HEK293 (cell line): ENCODE measurements around the gene PLAAT2.

ENCODE experiments used
- CTCF ChIA-PET: fragments of 350-600 bp; formaldehyde crosslinking; extraction: SDS; loops from one replicate; lab custom pipeline; 2021; ENCODE audit warnings: antibody characterized with exemption; lab: Yijun Ruan, JAX
- POLR2A ChIA-PET: fragments of 300-600 bp; formaldehyde crosslinking; extraction: SDS; loops from one replicate; lab custom pipeline; 2020; ENCODE audit warnings: antibody characterized with exemption, inconsistent platforms; lab: Yijun Ruan, JAX
- H3K27ac ChIP-seq: fragments of 200-500 bp; sonication (Bioruptor generic); 2 replicates; pipeline ENCODE4 v1.5.1; 2014; ENCODE audit warnings: low read depth, low read length, control low read depth, inconsistent platforms; ENCODE audit errors: extremely low read depth
- H3K36me3 ChIP-seq, 2 experiments: fragments of 200-500 bp in 1 of 2; sonication (Bioruptor generic) in 1 of 2; 1 replicate in 1 of 2; 2 replicates in 1 of 2; pipeline ENCODE4 v1.5.1; 2014 to 2017; ENCODE audit warnings: inconsistent platforms in 2 of 2, low read length in 2 of 2; ENCODE audit not compliant: control insufficient read depth in 2 of 2, insufficient read depth in 1 of 2
- H3K4me1 ChIP-seq: fragments of 200-500 bp; sonication (Bioruptor generic); 2 replicates; pipeline ENCODE4 v1.5.1; 2014; ENCODE audit warnings: mild to moderate bottlenecking, low read length, inconsistent platforms; ENCODE audit not compliant: control insufficient read depth, insufficient read depth
- H3K4me3 ChIP-seq: 2 replicates; pipeline ENCODE4 v1.5.1; 2011; ENCODE audit warnings: low read depth, mild to moderate bottlenecking, control low read depth, low read length, moderate library complexity
- H3K9me3 ChIP-seq: fragments of 200-500 bp; sonication (Bioruptor generic); 2 replicates; pipeline ENCODE4 v1.5.1; 2014; ENCODE audit warnings: low read depth, low read length, inconsistent platforms; ENCODE audit not compliant: control insufficient read depth, insufficient read depth
- GLIS2 ChIP-seq: fragments of 450-650 bp; formaldehyde crosslinking; IDR thresholded peaks from 2 replicates; pipeline ENCODE4 v1.5.1; 2016; ENCODE audit warnings: missing biosample characterization, missing genetic modification characterization
- MEIS1 ChIP-seq: sonication (generic); formaldehyde crosslinking; IDR thresholded peaks from 2 replicates; pipeline ENCODE4 v1.8.1; 2022; ENCODE audit warnings: missing genetic modification reagents, mild to moderate bottlenecking, borderline replicate concordance
- OSR2 ChIP-seq: fragments of 450-650 bp; formaldehyde crosslinking; IDR thresholded peaks from 2 replicates; pipeline ENCODE4 v1.5.1; 2016; ENCODE audit warnings: missing biosample characterization, missing genetic modification characterization
- SCRT1 ChIP-seq: fragments of 450-650 bp; formaldehyde crosslinking; IDR thresholded peaks from 2 replicates; pipeline ENCODE4 v1.5.1; 2016; ENCODE audit warnings: missing biosample characterization, missing genetic modification characterization, borderline replicate concordance
- YY1 ChIP-seq: fragments of 450-650 bp; formaldehyde crosslinking; IDR thresholded peaks from 2 replicates; pipeline ENCODE4 v1.5.1; 2018; ENCODE audit warnings: missing biosample characterization, missing genetic modification characterization
- ZBTB21 ChIP-seq: fragments of 450-650 bp; formaldehyde crosslinking; IDR thresholded peaks from 2 replicates; pipeline ENCODE4 v1.5.1; 2017; ENCODE audit warnings: missing biosample characterization, missing genetic modification characterization
- ZBTB48 ChIP-seq: fragments of 450-650 bp; formaldehyde crosslinking; IDR thresholded peaks from 2 replicates; pipeline ENCODE4 v1.5.1; 2016; ENCODE audit warnings: missing biosample characterization, missing genetic modification characterization
- ZNF23 ChIP-seq: fragments of 450-650 bp; formaldehyde crosslinking; IDR thresholded peaks from 2 replicates; pipeline ENCODE4 v1.5.1; 2016; ENCODE audit warnings: missing biosample characterization, missing genetic modification characterization, borderline replicate concordance
- ZNF391 ChIP-seq: fragments of 450-650 bp; formaldehyde crosslinking; IDR thresholded peaks from 2 replicates; pipeline ENCODE4 v1.5.1; 2016; ENCODE audit warnings: low read depth, missing biosample characterization, missing genetic modification characterization, borderline replicate concordance
- ZNF423 ChIP-seq: fragments of 450-650 bp; formaldehyde crosslinking; IDR thresholded peaks from 2 replicates; pipeline ENCODE4 v1.5.1; 2016; ENCODE audit warnings: missing biosample characterization, missing genetic modification characterization
- ZNF530 ChIP-seq: fragments of 450-650 bp; formaldehyde crosslinking; IDR thresholded peaks from 2 replicates; pipeline ENCODE4 v1.5.1; 2016; ENCODE audit warnings: low read depth, missing biosample characterization, missing genetic modification characterization
- ZNF600 ChIP-seq: fragments of 450-650 bp; formaldehyde crosslinking; IDR thresholded peaks from 2 replicates; pipeline ENCODE4 v1.5.1; 2016; ENCODE audit warnings: missing biosample characterization, missing genetic modification characterization
- ZNF701 ChIP-seq: fragments of 450-650 bp; formaldehyde crosslinking; IDR thresholded peaks from 2 replicates; pipeline ENCODE4 v1.5.1; 2016; ENCODE audit warnings: missing biosample characterization, missing genetic modification characterization
- ZNF830 ChIP-seq: fragments of 450-650 bp; IDR thresholded peaks from 2 replicates; pipeline ENCODE4 v1.5.0; 2018; ENCODE audit warnings: missing biosample characterization, missing genetic modification characterization, low read depth, mild to moderate bottlenecking, moderate library complexity
- TF ChIP-seq, protein P1 (sequence below): fragments of 450-650 bp; formaldehyde crosslinking; IDR thresholded peaks from 2 replicates; pipeline ENCODE4 v1.5.1; 2016; ENCODE audit warnings: missing biosample characterization, missing genetic modification characterization, low read depth
- TF ChIP-seq, protein P2 (sequence below): sonication (generic); formaldehyde crosslinking; IDR thresholded peaks from 2 replicates; pipeline ENCODE4 v1.8.1; 2022; ENCODE audit warnings: mild to moderate bottlenecking, moderate library complexity, missing genetic modification reagents
- TF ChIP-seq, protein P3 (sequence below): fragments of 450-650 bp; formaldehyde crosslinking; IDR thresholded peaks from 2 replicates; pipeline ENCODE4 v1.5.0; 2017; ENCODE audit warnings: missing biosample characterization, missing genetic modification characterization, borderline replicate concordance
- TF ChIP-seq, protein P4 (sequence below): fragments of 450-650 bp; formaldehyde crosslinking; IDR thresholded peaks from 2 replicates; pipeline ENCODE4 v1.5.1; 2016; ENCODE audit warnings: missing biosample characterization, missing genetic modification characterization
- TF ChIP-seq, protein P5 (sequence below): fragments of 450-650 bp; formaldehyde crosslinking; IDR thresholded peaks from 2 replicates; pipeline ENCODE4 v1.5.1; 2017; ENCODE audit warnings: missing biosample characterization, missing genetic modification characterization
- TF ChIP-seq, protein P6 (sequence below): fragments of 450-650 bp; formaldehyde crosslinking; IDR thresholded peaks from 2 replicates; pipeline ENCODE4 v1.5.1; 2016; ENCODE audit warnings: missing biosample characterization, missing genetic modification characterization

PLAAT2 gene

DNA sequence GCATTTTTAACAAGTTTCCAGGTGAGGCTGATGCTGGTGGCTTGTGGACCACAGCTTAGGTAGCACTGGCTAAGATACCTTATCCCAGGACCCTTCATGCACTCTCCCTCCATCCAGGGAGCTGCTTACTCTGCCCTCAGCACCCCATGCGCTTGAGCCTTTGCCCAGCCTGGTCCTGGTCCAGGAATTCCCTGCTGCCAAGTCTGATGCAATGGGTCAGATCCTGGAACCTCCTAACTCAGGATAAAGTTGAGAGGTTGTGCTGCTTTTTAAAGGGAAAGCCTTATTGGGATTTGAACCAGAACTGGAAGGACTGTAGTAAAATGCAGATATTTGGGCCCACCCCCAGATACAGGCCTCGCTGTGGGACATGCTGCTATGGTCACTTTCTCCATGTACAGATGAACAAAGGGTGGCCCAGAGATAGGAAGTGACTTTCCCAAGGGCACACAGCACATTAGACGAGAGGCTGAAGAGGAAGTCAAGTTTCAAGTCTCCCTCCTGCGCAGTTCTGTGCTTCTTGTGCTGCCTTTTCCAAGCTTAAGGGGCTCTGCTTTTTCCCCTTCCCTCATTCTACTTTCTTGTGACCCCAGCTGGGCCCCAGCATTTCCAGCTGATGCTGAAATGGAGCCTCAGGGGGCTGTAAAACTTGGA, 58.1 kb downstream of the PLAAT2 start (continued):
- TF ChIP-seq, protein P1, sequence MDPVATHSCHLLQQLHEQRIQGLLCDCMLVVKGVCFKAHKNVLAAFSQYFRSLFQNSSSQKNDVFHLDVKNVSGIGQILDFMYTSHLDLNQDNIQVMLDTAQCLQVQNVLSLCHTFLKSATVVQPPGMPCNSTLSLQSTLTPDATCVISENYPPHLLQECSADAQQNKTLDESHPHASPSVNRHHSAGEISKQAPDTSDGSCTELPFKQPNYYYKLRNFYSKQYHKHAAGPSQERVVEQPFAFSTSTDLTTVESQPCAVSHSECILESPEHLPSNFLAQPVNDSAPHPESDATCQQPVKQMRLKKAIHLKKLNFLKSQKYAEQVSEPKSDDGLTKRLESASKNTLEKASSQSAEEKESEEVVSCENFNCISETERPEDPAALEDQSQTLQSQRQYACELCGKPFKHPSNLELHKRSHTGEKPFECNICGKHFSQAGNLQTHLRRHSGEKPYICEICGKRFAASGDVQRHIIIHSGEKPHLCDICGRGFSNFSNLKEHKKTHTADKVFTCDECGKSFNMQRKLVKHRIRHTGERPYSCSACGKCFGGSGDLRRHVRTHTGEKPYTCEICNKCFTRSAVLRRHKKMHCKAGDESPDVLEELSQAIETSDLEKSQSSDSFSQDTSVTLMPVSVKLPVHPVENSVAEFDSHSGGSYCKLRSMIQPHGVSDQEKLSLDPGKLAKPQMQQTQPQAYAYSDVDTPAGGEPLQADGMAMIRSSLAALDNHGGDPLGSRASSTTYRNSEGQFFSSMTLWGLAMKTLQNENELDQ (tag by site-specific recombination) = no peak
- no peak for TF ChIP-seq ZNF530 (tag by site-specific recombination)
- TF ChIP-seq, protein P2, sequence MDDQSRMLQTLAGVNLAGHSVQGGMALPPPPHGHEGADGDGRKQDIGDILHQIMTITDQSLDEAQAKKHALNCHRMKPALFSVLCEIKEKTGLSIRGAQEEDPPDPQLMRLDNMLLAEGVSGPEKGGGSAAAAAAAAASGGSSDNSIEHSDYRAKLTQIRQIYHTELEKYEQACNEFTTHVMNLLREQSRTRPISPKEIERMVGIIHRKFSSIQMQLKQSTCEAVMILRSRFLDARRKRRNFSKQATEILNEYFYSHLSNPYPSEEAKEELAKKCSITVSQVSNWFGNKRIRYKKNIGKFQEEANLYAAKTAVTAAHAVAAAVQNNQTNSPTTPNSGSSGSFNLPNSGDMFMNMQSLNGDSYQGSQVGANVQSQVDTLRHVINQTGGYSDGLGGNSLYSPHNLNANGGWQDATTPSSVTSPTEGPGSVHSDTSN (CRISPR knock-in tag) = no peak
- TF ChIP-seq, protein P3, sequence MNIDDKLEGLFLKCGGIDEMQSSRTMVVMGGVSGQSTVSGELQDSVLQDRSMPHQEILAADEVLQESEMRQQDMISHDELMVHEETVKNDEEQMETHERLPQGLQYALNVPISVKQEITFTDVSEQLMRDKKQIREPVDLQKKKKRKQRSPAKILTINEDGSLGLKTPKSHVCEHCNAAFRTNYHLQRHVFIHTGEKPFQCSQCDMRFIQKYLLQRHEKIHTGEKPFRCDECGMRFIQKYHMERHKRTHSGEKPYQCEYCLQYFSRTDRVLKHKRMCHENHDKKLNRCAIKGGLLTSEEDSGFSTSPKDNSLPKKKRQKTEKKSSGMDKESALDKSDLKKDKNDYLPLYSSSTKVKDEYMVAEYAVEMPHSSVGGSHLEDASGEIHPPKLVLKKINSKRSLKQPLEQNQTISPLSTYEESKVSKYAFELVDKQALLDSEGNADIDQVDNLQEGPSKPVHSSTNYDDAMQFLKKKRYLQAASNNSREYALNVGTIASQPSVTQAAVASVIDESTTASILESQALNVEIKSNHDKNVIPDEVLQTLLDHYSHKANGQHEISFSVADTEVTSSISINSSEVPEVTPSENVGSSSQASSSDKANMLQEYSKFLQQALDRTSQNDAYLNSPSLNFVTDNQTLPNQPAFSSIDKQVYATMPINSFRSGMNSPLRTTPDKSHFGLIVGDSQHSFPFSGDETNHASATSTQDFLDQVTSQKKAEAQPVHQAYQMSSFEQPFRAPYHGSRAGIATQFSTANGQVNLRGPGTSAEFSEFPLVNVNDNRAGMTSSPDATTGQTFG = no peak

DNA sequence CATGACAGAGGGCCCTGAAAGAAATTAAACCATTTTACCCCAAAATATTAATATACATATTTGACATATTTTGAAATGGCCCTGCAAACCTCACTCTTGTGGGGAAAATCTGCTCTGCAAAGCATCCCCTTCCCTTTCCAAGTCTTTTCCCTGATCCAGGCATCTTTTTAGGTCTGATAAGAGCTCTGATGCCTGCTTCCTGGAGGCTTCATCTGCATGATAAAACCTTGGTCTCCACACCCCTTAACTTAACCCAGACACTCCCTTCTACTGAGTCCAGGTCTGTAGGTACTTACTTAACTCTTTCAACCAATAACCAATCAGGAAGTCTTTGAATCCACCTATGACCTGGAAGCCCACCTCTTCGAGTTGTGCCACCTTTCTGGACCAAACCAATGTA, 59.1 kb downstream of the PLAAT2 start:
- H3K9me3 ChIP-seq = no peaks in the 10 kb centered on the region
- H3K4me3 ChIP-seq = no peak overlapping the region
- H3K36me3 ChIP-seq = no peaks in the 10 kb centered on the region
- POLR2A ChIA-PET = no interaction called here
- no peak for TF ChIP-seq ZNF830 (tag by site-specific recombination)
- no peak for TF ChIP-seq ZBTB48 (tag by site-specific recombination)
- CTCF ChIA-PET = interaction anchor here (0.7 kb wide), 1 partner anchor 140 kb away, joined by 3 read pairs; no protein-coding TSS in a partner anchor
- no peaks in the 10 kb centered on the region for H3K4me1 ChIP-seq
- H3K27ac ChIP-seq = no peak overlapping the region

DNA sequence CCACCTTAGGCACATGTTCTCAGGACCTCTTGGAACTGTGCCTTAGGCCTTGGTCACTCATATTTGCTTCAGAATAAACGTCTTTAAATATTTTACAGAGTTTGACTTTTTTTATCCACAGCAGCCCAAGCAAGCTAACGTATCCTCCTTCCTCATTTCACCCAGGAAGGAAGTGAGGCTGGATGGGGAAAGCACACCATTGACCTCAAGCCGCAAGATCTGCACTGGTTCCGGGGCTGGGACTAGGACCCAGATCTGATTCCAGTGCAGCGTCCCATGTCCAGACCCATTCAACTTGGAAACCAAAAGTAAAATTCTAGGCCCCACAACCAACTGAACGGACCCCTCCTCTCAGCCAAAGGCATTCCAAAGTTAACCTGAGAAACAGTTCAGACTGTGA, 59.7 kb downstream of the PLAAT2 start:
- CTCF ChIA-PET = no interaction called here

More for the DNA sequence above, 59.7 kb downstream of the PLAAT2 start:
- no peaks in the 10 kb centered on the region for H3K9me3 ChIP-seq
- POLR2A ChIA-PET = no interaction called here
- no peaks in the 10 kb centered on the region for H3K4me1 ChIP-seq
- TF ChIP-seq ZBTB21 (tag by site-specific recombination) (no peak), MEIS1 (CRISPR knock-in tag) (no peak), ZNF600 (no peak), OSR2 (tag by site-specific recombination) (no peak), YY1 (tag by site-specific recombination) (no peak), ZNF391 (tag by site-specific recombination) (no peak), ZNF423 (no peak), ZNF701 (tag by site-specific recombination) (no peak), SCRT1 (no peak), GLIS2 (tag by site-specific recombination) (no peak), ZNF23 (tag by site-specific recombination) (no peak)
- TF ChIP-seq, protein P4, sequence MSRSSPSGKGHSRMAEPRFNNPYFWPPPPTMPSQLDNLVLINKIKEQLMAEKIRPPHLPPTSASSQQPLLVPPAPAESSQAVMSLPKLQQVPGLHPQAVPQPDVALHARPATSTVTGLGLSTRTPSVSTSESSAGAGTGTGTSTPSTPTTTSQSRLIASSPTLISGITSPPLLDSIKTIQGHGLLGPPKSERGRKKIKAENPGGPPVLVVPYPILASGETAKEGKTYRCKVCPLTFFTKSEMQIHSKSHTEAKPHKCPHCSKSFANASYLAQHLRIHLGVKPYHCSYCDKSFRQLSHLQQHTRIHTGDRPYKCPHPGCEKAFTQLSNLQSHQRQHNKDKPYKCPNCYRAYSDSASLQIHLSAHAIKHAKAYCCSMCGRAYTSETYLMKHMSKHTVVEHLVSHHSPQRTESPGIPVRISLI (tag by site-specific recombination) = no peak
- TF ChIP-seq, protein P5, sequence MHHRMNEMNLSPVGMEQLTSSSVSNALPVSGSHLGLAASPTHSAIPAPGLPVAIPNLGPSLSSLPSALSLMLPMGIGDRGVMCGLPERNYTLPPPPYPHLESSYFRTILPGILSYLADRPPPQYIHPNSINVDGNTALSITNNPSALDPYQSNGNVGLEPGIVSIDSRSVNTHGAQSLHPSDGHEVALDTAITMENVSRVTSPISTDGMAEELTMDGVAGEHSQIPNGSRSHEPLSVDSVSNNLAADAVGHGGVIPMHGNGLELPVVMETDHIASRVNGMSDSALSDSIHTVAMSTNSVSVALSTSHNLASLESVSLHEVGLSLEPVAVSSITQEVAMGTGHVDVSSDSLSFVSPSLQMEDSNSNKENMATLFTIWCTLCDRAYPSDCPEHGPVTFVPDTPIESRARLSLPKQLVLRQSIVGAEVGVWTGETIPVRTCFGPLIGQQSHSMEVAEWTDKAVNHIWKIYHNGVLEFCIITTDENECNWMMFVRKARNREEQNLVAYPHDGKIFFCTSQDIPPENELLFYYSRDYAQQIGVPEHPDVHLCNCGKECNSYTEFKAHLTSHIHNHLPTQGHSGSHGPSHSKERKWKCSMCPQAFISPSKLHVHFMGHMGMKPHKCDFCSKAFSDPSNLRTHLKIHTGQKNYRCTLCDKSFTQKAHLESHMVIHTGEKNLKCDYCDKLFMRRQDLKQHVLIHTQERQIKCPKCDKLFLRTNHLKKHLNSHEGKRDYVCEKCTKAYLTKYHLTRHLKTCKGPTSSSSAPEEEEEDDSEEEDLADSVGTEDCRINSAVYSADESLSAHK = no peak
- TF ChIP-seq, protein P6, sequence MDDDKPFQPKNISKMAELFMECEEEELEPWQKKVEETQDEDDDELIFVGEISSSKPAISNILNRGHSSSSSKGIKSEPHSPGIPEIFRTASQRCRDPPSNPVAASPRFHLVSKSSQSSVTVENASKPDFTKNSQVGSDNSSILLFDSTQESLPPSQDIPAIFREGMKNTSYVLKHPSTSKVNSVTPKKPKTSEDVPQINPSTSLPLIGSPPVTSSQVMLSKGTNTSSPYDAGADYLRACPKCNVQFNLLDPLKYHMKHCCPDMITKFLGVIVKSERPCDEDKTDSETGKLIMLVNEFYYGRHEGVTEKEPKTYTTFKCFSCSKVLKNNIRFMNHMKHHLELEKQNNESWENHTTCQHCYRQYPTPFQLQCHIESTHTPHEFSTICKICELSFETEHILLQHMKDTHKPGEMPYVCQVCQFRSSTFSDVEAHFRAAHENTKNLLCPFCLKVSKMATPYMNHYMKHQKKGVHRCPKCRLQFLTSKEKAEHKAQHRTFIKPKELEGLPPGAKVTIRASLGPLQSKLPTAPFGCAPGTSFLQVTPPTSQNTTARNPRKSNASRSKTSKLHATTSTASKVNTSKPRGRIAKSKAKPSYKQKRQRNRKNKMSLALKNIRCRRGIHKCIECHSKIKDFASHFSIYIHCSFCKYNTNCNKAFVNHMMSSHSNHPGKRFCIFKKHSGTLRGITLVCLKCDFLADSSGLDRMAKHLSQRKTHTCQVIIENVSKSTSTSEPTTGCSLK (tag by site-specific recombination) = no peak
- H3K27ac ChIP-seq = no peak overlapping the region
- no peaks in the 10 kb centered on the region for H3K36me3 ChIP-seq
- H3K4me3 ChIP-seq = no peak overlapping the region
